ENCODE data around the gene MYO9B. TPM values are rescaled to one million over a fixed set of nuclear protein-coding genes. Genes with fewer than 3 reads are reported as not detected.
"Not testable (repeated sequence)": the region's sequence is repeated elsewhere in the genome, so short reads cannot be mapped to it uniquely, and the experiment has no call there.

MYO9B gene
- total RNA-seq, 1 donor from 2014 or later: 94.3 TPM

DNA sequence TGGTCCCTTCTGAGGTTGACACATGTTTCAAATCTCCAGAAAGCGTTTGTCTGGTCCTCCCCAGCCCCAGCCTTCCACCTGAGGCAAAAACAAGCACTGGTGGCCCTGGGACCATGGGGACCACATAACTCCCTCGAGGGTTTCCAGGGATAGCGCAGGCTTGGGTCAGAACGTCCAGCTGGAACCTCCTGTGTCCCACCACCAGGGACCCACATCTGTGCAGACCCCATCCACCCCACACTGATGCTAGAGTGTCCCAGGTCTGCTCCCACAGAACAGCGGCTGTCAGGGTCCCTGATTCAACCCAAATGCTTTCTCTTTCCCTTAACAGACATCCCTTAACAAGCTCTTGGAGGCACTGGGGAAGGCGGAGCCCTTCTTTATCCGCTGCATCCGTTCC, 110.0 kb downstream of the MYO9B start:
- DNase-seq (ENCODE audit: extremely low spot score, unreplicated experiment): no peak
- no peak overlapping the region for H3K27ac Mint-ChIP-seq (ENCODE audit: unreplicated experiment)
- no peaks in the 10 kb centered on the region for H3K27me3 Mint-ChIP-seq (ENCODE audit: unreplicated experiment)
- H3K36me3 Mint-ChIP-seq (ENCODE audit: unreplicated experiment): peaks cover 26% of the 10 kb centered on the region
- no peaks in the 10 kb centered on the region for H3K9me3 Mint-ChIP-seq (ENCODE audit: unreplicated experiment)
- no peaks in the 10 kb centered on the region for H3K4me1 Mint-ChIP-seq (ENCODE audit: unreplicated experiment)
- no peak overlapping the region for H3K4me3 Mint-ChIP-seq (ENCODE audit: unreplicated experiment)
- TF ChIP-seq, protein P1, sequence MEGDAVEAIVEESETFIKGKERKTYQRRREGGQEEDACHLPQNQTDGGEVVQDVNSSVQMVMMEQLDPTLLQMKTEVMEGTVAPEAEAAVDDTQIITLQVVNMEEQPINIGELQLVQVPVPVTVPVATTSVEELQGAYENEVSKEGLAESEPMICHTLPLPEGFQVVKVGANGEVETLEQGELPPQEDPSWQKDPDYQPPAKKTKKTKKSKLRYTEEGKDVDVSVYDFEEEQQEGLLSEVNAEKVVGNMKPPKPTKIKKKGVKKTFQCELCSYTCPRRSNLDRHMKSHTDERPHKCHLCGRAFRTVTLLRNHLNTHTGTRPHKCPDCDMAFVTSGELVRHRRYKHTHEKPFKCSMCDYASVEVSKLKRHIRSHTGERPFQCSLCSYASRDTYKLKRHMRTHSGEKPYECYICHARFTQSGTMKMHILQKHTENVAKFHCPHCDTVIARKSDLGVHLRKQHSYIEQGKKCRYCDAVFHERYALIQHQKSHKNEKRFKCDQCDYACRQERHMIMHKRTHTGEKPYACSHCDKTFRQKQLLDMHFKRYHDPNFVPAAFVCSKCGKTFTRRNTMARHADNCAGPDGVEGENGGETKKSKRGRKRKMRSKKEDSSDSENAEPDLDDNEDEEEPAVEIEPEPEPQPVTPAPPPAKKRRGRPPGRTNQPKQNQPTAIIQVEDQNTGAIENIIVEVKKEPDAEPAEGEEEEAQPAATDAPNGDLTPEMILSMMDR (IDR thresholded peaks at IDR 0.05): no peak

GRCh38 chr19:17191736-17192135, 116.2 kb downstream of the MYO9B start:
- not testable (repeated sequence) for H3K9me3 Mint-ChIP-seq (ENCODE audit: unreplicated experiment); H3K4me1 Mint-ChIP-seq (ENCODE audit: unreplicated experiment); H3K27ac Mint-ChIP-seq (ENCODE audit: unreplicated experiment); H3K27me3 Mint-ChIP-seq (ENCODE audit: unreplicated experiment); H3K4me3 Mint-ChIP-seq (ENCODE audit: unreplicated experiment); DNase-seq (ENCODE audit: extremely low spot score, unreplicated experiment)
- H3K36me3 Mint-ChIP-seq (ENCODE audit: unreplicated experiment): peaks cover 28% of the 10 kb centered on the region

- DNase-seq (ENCODE audit: extremely low spot score, unreplicated experiment): no peak
- no peak overlapping the region for H3K4me3 Mint-ChIP-seq (ENCODE audit: unreplicated experiment)
- TF ChIP-seq, protein P1 (IDR thresholded peaks at IDR 0.05): no peak
- peaks cover 27% of the 10 kb centered on the region for H3K36me3 Mint-ChIP-seq (ENCODE audit: unreplicated experiment)
- no peaks in the 10 kb centered on the region for H3K27me3 Mint-ChIP-seq (ENCODE audit: unreplicated experiment)
- H3K9me3 Mint-ChIP-seq (ENCODE audit: unreplicated experiment): no peaks in the 10 kb centered on the region
- no peak overlapping the region for H3K27ac Mint-ChIP-seq (ENCODE audit: unreplicated experiment)
- no peaks in the 10 kb centered on the region for H3K4me1 Mint-ChIP-seq (ENCODE audit: unreplicated experiment)
Measured at GRCh38 chr19:17192751-17193150, 117.2 kb downstream of the MYO9B start.

DNA sequence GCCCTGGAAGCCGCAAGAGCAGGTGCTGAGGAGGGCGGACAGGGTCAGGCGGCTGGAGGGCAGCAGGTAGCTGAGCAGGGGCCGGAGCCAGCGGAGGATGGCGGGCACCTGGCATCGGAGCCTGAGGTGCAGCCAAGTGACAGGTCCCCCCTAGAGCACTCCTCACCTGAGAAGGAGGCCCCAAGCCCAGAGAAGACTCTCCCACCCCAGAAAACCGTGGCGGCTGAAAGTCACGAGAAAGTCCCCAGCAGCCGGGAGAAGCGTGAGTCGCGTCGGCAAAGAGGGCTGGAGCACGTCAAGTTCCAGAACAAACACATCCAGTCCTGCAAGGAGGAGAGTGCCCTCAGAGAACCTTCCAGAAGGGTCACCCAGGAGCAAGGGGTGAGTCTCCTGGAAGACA, 119.0 kb downstream of the MYO9B start:
- no peak for DNase-seq (ENCODE audit: extremely low spot score, unreplicated experiment)
- Mint-ChIP-seq H3K27me3 (ENCODE audit: unreplicated experiment) (no peaks in the 10 kb centered on the region), H3K4me1 (ENCODE audit: unreplicated experiment) (no peaks in the 10 kb centered on the region), H3K9me3 (ENCODE audit: unreplicated experiment) (no peaks in the 10 kb centered on the region), H3K36me3 (ENCODE audit: unreplicated experiment) (peaks cover 40% of the 10 kb centered on the region), H3K27ac (ENCODE audit: unreplicated experiment) (no peak overlapping the region), H3K4me3 (ENCODE audit: unreplicated experiment) (no peak overlapping the region)
- TF ChIP-seq, protein P1 (IDR thresholded peaks at IDR 0.05): no peak

- H3K4me1 Mint-ChIP-seq (ENCODE audit: unreplicated experiment): no peaks in the 10 kb centered on the region
- H3K9me3 Mint-ChIP-seq (ENCODE audit: unreplicated experiment): no peaks in the 10 kb centered on the region
- no peak overlapping the region for H3K27ac Mint-ChIP-seq (ENCODE audit: unreplicated experiment)
- no peak for DNase-seq (ENCODE audit: extremely low spot score, unreplicated experiment)
- H3K27me3 Mint-ChIP-seq (ENCODE audit: unreplicated experiment): no peaks in the 10 kb centered on the region
- H3K4me3 Mint-ChIP-seq (ENCODE audit: unreplicated experiment): no peak overlapping the region
- TF ChIP-seq, protein P1 (IDR thresholded peaks at IDR 0.05): no peak
- H3K36me3 Mint-ChIP-seq (ENCODE audit: unreplicated experiment): peaks cover 42% of the 10 kb centered on the region
Measured at GRCh38 chr19:17195106-17195505, 119.5 kb downstream of the MYO9B start.

GRCh38 chr19:17196610-17197009, 121.0 kb downstream of the MYO9B start:
- Mint-ChIP-seq H3K27ac (ENCODE audit: unreplicated experiment) (no peak overlapping the region), H3K4me1 (ENCODE audit: unreplicated experiment) (no peaks in the 10 kb centered on the region), H3K27me3 (ENCODE audit: unreplicated experiment) (no peaks in the 10 kb centered on the region), H3K9me3 (ENCODE audit: unreplicated experiment) (no peaks in the 10 kb centered on the region), H3K36me3 (ENCODE audit: unreplicated experiment) (peaks cover 47% of the 10 kb centered on the region), H3K4me3 (ENCODE audit: unreplicated experiment) (no peak overlapping the region)
- TF ChIP-seq, protein P1 (IDR thresholded peaks at IDR 0.05): no peak
- no peak for DNase-seq (ENCODE audit: extremely low spot score, unreplicated experiment)
